Endothelial cell of umbilical vein (primary cell): ENCODE results near the gene LRRC8C. TPM values are rescaled to one million over a fixed set of nuclear protein-coding genes. Genes with fewer than 3 reads are reported as not detected.

Experiments used
- BruUV-seq: library from RNA; stranded (reverse); fragments of 400-500 nt; replicated peaks from 2 replicates; lab custom pipeline; 2021; lab: Mats Ljungman, UMichigan
- CTCF ChIA-PET: fragments of 300-600, 350-600 bp; sonication (Branson Sonifier 250); formaldehyde crosslinking; loops from one replicate; lab custom pipeline; 2021; ENCODE audit warnings: antibody characterized with exemption, inconsistent platforms; lab: Charles Lee
- POLR2A ChIA-PET: fragments of 300-600, 350-600 bp; sonication (Branson Sonifier 250); formaldehyde crosslinking; loops from one replicate; lab custom pipeline; 2021; ENCODE audit warnings: antibody characterized with exemption, inconsistent platforms; lab: Charles Lee
- DNase-seq: peaks from one replicate; pipeline ENCODE4 v3.0.0-alpha.2; 2011; ENCODE audit warnings: low read depth, low spot score
- FAIRE-seq: peaks from 2 replicates; lab custom pipeline; 2011; peaks lifted over from hg19 to GRCh38; lab: Jason Lieb, UNC
- H2AFZ ChIP-seq: 2 replicates; pipeline ENCODE4 v1.6.0; 2012; ENCODE audit warnings: low read depth, low read length, control low read depth, inconsistent platforms
- H3K27ac ChIP-seq: 2 replicates; pipeline ENCODE4 v1.5.1; 2011; ENCODE audit warnings: low read depth, mild to moderate bottlenecking, control low read depth, low read length, moderate library complexity; ENCODE audit not compliant: insufficient read depth
- H3K27me3 ChIP-seq, 2 experiments: 2 replicates each; pipeline versions ENCODE4 v1.6.0 to v1.6.1; 2011; ENCODE audit warnings: low read length in 2 of 2, mixed read lengths in 1 of 2; ENCODE audit not compliant: control insufficient read depth in 2 of 2, insufficient read depth in 2 of 2
- H3K36me3 ChIP-seq, 2 experiments: 2 replicates in 1 of 2; 3 replicates in 1 of 2; pipeline ENCODE4 v1.5.1; 2011; ENCODE audit warnings: low read length in 2 of 2, mild to moderate bottlenecking in 1 of 2, moderate library complexity in 1 of 2; ENCODE audit not compliant: control insufficient read depth in 2 of 2, insufficient read depth in 2 of 2; ENCODE audit errors: extremely low read depth in 1 of 2
- H3K4me1 ChIP-seq: 3 replicates; pipeline ENCODE4 v1.5.1; 2011; ENCODE audit warnings: mild to moderate bottlenecking, low read length; ENCODE audit not compliant: control insufficient read depth, insufficient read depth; ENCODE audit errors: extremely low read depth
- H3K4me2 ChIP-seq: 2 replicates; pipeline ENCODE4 v1.6.1; 2011; ENCODE audit warnings: low read length, control low read depth, mixed read lengths; ENCODE audit not compliant: insufficient read depth
- H3K4me3 ChIP-seq, 3 experiments: fragments of 200-600 bp in 1 of 3; sonication (generic), shearing (Covaris generic) in 1 of 3; replicated peaks in 1 of 3; 2 replicates each; pipeline ENCODE4 v1.5.1; 2011 to 2016; ENCODE audit warnings: control low read depth in 3 of 3, low read length in 3 of 3, mild to moderate bottlenecking in 2 of 3, inconsistent platforms in 1 of 3, low read depth in 1 of 3, moderate library complexity in 1 of 3; ENCODE audit not compliant: insufficient read depth in 1 of 3
- H3K79me2 ChIP-seq: 2 replicates; pipeline ENCODE4 v1.6.0; 2012; ENCODE audit warnings: low read length, inconsistent platforms; ENCODE audit not compliant: control insufficient read depth, insufficient read depth
- H3K9ac ChIP-seq: replicated peaks from 2 replicates; pipeline ENCODE3; 2011; ENCODE audit warnings: low read length, control low read depth; ENCODE audit not compliant: insufficient read depth; ENCODE audit errors: extremely low read depth
- H3K9me1 ChIP-seq: replicated peaks from 3 replicates; pipeline ENCODE4 v1.6.0; 2011; ENCODE audit warnings: mild to moderate bottlenecking, low read length; ENCODE audit not compliant: control insufficient read depth, insufficient read depth; ENCODE audit errors: extremely low read depth
- H3K9me3 ChIP-seq: replicated peaks from 2 replicates; pipeline ENCODE4 v1.5.1; 2012; ENCODE audit warnings: low read length, inconsistent platforms; ENCODE audit not compliant: control insufficient read depth, insufficient read depth
- H4K20me1 ChIP-seq: replicated peaks from 2 replicates; pipeline ENCODE3; 2011; ENCODE audit warnings: mild to moderate bottlenecking, low read length; ENCODE audit not compliant: control insufficient read depth, insufficient read depth; ENCODE audit errors: extremely low read depth
- EZH2 ChIP-seq: IDR thresholded peaks from 2 replicates; pipeline ENCODE4 v1.6.1; 2012; ENCODE audit warnings: borderline replicate concordance, low read depth, mild to moderate bottlenecking, moderate library complexity, low read length, inconsistent platforms; ENCODE audit not compliant: severe bottlenecking
- FOS ChIP-seq: IDR thresholded peaks from 2 replicates; pipeline ENCODE4 v1.6.1; 2011; ENCODE audit warnings: mild to moderate bottlenecking, low read length, moderate library complexity, borderline replicate concordance; ENCODE audit not compliant: insufficient read depth
- GATA2 ChIP-seq: IDR thresholded peaks from 2 replicates; pipeline ENCODE4 v1.7.0; 2011; ENCODE audit warnings: low read depth, mild to moderate bottlenecking, moderate library complexity, mixed read lengths, low read length; ENCODE audit not compliant: insufficient read length, insufficient read depth
- JUN ChIP-seq: IDR thresholded peaks from 2 replicates; pipeline ENCODE4 v1.6.1; 2011; ENCODE audit warnings: borderline replicate concordance, low read depth; ENCODE audit not compliant: insufficient read length, insufficient read depth
- MYC ChIP-seq: IDR thresholded peaks from one replicate; pipeline ENCODE4 v1.6.1; 2011; ENCODE audit warnings: mild to moderate bottlenecking, low read depth, low read length
- POLR2A ChIP-seq: IDR thresholded peaks from 2 replicates; pipeline ENCODE4 v1.6.1; 2012; ENCODE audit warnings: low read depth, mild to moderate bottlenecking, control low read depth, low read length
- POLR2AphosphoS5 ChIP-seq: IDR thresholded peaks from 2 replicates; pipeline ENCODE4 v1.6.1; 2012; ENCODE audit warnings: low read depth, mild to moderate bottlenecking, control low read depth, low read length, moderate library complexity; ENCODE audit not compliant: insufficient read depth
- dilution Hi-C: fragments of 300-500 bp; cut with MboI; formaldehyde crosslinking; loops from one replicate; pipeline ENCODE4 v1.15.0; 2019; ENCODE audit warnings: low sequenced_read_pairs; ENCODE audit not compliant: extremely low pct_ligation_motif_present
- intact Hi-C: fragments of 100-400 bp; cut with micrococcal nuclease; formaldehyde crosslinking; loops from one replicate; pipeline ENCODE4 v1.10.0; 2022
- polyA plus RNA-seq, 4 experiments: library from polyadenylated mRNA; depleted of rRNA in 3 of 4; stranded (reverse) in 3 of 4; unstranded in 1 of 4; fragments of >200 nt; gene quantifications; 2 replicates each; pipeline versions ENCODE4 v1.2.1 to v1.2.3, GENCODE V29; 2011 to 2012; ENCODE audit warnings: missing spikeins in 1 of 4
- total RNA-seq: library from RNA; stranded (reverse); gene quantifications from 2 replicates; pipeline ENCODE4 v1.2.3, GENCODE V29; 2021
- TF ChIP-seq, protein P1 (sequence below), 2 donors: IDR thresholded peaks; 1 replicate in 1 of 2; 2 replicates in 1 of 2; pipeline ENCODE4 v1.5.1; 2011; ENCODE audit warnings: low read length in 2 of 2, mild to moderate bottlenecking in 2 of 2, moderate library complexity in 2 of 2, control low read depth in 1 of 2, inconsistent platforms in 1 of 2, low read depth in 1 of 2; ENCODE audit not compliant: insufficient read depth in 1 of 2; ENCODE audit errors: extremely low read depth in 1 of 2
- TF ChIP-seq, protein P2 (sequence below): IDR thresholded peaks from 2 replicates; pipeline ENCODE4 v1.6.1; 2011; ENCODE audit not compliant: insufficient read depth, insufficient read length

Gene LRRC8C
- total and polyA plus RNA-seq, 2 donors (not counting 3 experiments of a cell fraction or from before 2014, with no cell fraction given) = 33.6 to 51.5 TPM

DNA sequence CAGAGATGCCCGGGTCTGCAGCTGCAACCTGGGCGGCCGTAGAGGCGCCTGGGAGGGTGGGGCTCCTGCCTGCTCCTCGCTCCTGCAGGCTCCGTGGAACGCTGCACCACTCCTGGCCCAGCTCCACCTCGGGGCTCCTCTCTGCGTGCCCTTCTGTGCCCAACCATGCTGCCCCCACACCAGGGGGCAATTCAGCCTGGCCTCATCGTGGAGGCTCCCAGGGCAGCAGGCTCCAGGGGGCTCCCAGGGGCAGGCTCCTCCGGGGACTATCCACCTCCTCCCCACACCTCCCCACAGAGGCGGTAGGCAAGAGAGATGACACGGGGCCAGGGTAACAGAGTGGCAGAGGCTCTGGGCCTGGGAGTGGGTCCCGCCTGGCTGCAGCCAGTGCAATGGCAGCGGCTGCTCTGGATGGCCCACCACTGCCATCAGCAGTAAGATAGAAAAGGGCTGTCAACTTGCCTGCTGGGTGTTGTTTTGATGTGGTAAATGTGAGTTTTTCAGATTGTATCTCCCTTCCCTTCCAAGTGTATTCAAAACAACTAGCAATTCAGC is 22.4 kb upstream of the LRRC8C start:
- Histone ChIP-seq H3K36me3 (no peaks in the 10 kb centered on the region), H3K27ac (no peak overlapping the region), H3K79me2 (no peaks in the 10 kb centered on the region), H3K9ac (no peak overlapping the region), H3K9me3 (no peaks in the 10 kb centered on the region), H3K9me1 (no peaks in the 10 kb centered on the region), H4K20me1 (no peaks in the 10 kb centered on the region), H3K4me2 (no peak overlapping the region), H3K27me3 (no peaks in the 10 kb centered on the region), H3K4me1 (peaks cover 10% of the 10 kb centered on the region), H2AFZ (no peak overlapping the region), H3K4me3 (no peak overlapping the region)
- BruUV-seq = no TSS peak
- FAIRE-seq = no peak
- TF ChIP-seq POLR2AphosphoS5 (no peak), JUN (no peak), EZH2 (no peak), FOS (no peak), POLR2A (no peak), MYC (no peak), GATA2 (no peak)
- TF ChIP-seq, protein P1, sequence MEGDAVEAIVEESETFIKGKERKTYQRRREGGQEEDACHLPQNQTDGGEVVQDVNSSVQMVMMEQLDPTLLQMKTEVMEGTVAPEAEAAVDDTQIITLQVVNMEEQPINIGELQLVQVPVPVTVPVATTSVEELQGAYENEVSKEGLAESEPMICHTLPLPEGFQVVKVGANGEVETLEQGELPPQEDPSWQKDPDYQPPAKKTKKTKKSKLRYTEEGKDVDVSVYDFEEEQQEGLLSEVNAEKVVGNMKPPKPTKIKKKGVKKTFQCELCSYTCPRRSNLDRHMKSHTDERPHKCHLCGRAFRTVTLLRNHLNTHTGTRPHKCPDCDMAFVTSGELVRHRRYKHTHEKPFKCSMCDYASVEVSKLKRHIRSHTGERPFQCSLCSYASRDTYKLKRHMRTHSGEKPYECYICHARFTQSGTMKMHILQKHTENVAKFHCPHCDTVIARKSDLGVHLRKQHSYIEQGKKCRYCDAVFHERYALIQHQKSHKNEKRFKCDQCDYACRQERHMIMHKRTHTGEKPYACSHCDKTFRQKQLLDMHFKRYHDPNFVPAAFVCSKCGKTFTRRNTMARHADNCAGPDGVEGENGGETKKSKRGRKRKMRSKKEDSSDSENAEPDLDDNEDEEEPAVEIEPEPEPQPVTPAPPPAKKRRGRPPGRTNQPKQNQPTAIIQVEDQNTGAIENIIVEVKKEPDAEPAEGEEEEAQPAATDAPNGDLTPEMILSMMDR (IDR thresholded peaks at IDR 0.05; ENCODE audit: extremely low read depth in 1 of 2, insufficient read depth in 1 of 2, low read depth in 1 of 2, low read length in 2 of 2) = no peak
- TF ChIP-seq, protein P2, sequence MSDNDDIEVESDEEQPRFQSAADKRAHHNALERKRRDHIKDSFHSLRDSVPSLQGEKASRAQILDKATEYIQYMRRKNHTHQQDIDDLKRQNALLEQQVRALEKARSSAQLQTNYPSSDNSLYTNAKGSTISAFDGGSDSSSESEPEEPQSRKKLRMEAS = no peak
- DNase-seq = no peak
- intact Hi-C loops = no loop called here
- CTCF ChIA-PET = no interaction called here
- POLR2A ChIA-PET = no interaction called here
- dilution Hi-C loops = no loop called here
